Cardiac septum (tissue), 1 donor: ENCODE measurements around the gene NFAM1. TPM values are rescaled to one million over a fixed set of nuclear protein-coding genes. Genes with fewer than 3 reads are reported as not detected.

Experiments
- DNase-seq: peaks from one replicate; pipeline ENCODE4 v3.0.0-alpha.2; 2020; ENCODE audit warnings: low spot score
- intact Hi-C: fragments of 100-400 bp; cut with DNase I; formaldehyde crosslinking; loops from one replicate; pipeline ENCODE4 v1.14.0; 2022
- total RNA-seq: library from RNA; stranded (reverse); fragmentation: NEBNext Ultra II Directional; extraction: Animal tissue kit (Norgen Biotek cat#: 25700); gene quantifications from one replicate; pipeline ENCODE4 v1.2.1, GENCODE V29; 2021
- donor health status: DM: no; HTN: no; CAD: no.

NFAM1 gene
- total RNA-seq, 1 donor from 2014 or later: 1.5 TPM

DNA sequence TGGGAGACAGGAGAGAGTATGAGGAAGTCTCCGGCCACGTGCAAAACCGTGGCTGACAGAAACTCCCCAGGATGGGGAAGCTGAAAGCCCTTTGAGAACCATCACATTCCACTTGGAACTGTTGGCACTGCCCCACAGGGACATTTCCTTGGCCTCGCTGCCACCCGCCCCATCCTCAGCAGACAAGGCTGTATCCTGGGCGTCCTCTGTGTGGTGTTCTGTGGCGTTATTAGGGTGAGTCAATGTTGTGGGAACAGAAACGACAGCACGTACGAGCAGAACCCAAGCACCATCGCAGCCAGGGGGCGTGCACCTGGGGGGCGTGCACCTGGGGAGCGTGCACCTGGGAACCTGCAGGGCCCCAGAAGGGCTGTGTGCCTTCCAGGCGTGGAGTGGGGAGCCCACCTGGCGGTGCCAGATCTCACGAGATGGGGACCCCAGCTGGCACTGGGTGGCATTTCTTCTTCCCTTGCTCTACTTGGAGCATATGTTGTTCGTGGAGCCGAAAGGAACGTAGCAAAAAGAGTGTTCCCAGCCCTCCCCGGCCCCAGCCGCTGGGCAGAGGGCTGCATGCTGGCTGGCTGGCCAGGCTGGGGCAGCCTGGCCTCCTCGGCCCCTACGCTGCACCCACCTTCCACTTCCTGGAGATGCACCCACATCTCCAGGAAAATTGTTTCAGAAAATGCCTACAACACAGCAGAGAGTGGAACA, 35.4 kb downstream of the NFAM1 start:
- intact Hi-C loops: no loop called here
- DNase-seq: peak; percentile 83

DNA sequence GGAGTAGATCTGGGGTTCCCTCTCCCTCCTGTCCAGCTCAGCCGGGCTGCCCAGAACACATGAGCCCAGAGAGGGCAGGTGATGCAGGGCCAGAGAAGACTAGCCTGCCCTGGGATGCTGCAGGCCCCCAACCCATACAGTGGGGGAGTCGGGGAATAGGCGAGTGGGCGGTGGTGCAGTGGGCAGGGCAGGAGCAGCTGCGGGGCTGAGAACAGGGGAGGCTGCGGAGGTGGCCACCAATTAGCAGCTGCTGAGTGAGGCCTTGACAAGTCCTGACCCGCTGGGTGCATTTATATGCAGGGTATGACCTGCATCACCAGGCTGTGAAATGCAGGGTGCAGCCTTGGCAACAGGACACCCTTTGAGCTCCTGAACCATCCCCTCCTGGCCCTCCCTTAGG, 43.1 kb downstream of the NFAM1 start:
- intact Hi-C loops: no loop called here
- DNase-seq: no peak

- DNase-seq: no peak
- intact Hi-C loops: no loop called here
These were observed 43.9 kb downstream of the NFAM1 start for GRCh38 chr22:42388130-42388797.

- no peak for DNase-seq
These were observed 44.6 kb downstream of the NFAM1 start for GRCh38 chr22:42387631-42388030.

DNA sequence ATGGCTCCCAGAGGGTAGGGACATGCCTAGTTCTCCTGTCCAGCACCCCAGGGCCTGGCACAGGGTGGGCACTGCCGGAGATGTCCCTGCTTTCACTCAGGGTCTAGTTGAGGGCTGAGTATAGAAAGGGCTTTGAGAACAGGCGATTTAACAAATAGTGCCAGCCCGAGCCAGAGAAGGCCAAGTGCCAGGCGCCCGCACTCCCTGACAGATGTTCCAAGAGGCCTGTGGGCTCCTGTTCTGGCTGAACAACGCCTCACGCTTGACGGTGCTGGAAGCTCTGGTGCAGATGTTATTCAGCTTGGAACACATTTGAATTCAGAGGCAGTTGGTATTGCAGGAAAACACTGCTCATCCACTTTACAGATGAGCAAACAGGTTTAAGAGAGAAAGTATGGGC, 46.5 kb downstream of the NFAM1 start:
- intact Hi-C loops: no loop called here

More at GRCh38 chr22:42387631-42388030, 44.6 kb downstream of the NFAM1 start:
- intact Hi-C loops: no loop called here

DNA sequence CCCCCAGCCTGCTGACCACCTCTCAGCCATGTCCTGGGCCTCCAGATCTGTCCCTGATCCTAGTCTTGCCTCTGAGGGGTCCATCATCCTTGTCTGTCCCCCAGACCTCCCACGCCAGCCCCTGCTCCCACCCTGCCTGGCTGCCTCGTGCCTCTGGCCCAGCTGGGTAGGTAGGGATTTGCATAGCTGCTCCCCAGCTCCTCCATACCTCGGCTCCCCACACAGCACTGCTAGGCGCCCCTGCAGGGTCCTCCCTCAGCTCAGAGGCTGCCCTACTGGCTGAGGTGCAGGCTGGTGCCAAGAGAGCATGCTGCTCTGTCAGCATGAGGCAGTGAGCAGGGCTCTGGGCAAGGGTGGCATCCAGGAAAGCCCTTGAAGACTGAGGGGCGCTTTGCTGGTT, 47.7 kb downstream of the NFAM1 start:
- no peak for DNase-seq

More for the DNA sequence above, 46.5 kb downstream of the NFAM1 start:
- no peak for DNase-seq

GRCh38 chr22:42383851-42384417, 48.3 kb downstream of the NFAM1 start:
- intact Hi-C loops: no loop called here
- no peak for DNase-seq

More for the DNA sequence above, 47.7 kb downstream of the NFAM1 start:
- intact Hi-C loops: no loop called here

DNA sequence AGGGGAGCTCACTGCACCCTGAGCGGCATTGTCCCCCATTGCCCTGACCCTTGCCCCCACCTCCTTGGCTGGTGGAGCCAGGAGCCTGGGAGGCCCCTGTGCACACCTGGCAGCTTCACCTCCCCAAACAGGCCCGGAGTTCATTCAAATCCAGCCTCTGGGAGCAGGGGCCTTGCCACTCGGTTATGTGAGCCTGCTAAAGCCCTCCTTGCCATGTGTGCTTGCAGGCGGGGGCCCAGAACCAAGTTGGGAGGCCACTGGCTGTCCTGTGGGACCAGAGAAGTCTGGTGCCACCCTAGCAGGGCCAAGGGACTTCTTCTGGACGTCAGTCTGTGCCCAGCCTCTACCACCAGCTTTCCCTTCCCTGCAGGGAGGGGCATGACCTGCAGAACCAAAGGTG, 48.9 kb downstream of the NFAM1 start:
- intact Hi-C loops: no loop called here
- DNase-seq: no peak

GRCh38 chr22:42380769-42381551, 51.2 kb downstream of the NFAM1 start:
- DNase-seq: no peak
- intact Hi-C loops: no loop called here

DNA sequence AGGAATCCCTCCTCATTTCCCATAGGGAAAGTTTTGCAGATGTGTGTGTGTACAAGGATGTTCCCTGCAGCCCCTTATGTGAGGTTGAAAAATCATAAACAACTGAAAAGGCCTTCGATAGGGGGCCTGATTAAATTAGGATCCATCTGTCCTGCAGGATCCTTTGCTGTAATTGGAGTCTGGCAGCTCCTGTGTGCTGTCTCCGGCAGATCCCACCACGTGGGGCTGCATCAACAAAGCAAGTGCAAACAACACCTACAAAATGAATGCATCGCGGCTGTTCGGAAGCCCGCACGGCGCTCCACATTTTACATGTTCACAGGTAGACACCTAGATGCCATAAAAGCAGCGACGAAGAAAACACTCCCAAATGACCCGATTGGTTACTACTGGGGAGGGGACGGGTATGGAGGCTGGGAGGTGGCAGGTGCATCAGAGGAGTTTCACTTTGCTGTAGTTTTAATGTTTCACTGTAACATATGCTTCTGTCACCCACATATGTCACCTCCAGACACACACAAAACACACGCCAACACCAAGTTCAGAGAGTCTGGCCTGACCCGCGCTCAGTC, 52.2 kb downstream of the NFAM1 start:
- intact Hi-C loops: no loop called here
- DNase-seq: no peak

- no peak for DNase-seq
- intact Hi-C loops: no loop called here
These were observed 55.3 kb downstream of the NFAM1 start for GRCh38 chr22:42376711-42377554.

DNA sequence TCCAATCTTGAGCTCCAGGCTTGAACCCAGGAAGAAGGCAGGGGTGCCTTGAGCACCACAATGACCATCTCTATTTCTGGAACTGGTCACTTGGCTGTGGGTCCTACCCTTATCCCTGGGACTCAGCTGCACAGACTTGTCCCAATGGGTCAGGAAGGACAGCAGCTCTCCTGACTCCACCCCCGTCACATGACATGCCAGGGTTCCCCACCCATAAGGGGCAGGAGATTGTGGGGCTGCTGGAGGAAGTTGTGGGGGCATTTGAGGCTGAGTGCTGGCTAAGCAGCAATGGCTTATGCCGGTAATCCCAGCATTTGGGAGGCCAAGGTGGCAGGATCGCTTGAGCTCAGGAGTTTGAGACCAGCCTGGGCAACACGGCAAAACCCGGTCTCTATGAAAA, 56.2 kb downstream of the NFAM1 start:
- DNase-seq: no peak
- intact Hi-C loops: no loop called here

DNA sequence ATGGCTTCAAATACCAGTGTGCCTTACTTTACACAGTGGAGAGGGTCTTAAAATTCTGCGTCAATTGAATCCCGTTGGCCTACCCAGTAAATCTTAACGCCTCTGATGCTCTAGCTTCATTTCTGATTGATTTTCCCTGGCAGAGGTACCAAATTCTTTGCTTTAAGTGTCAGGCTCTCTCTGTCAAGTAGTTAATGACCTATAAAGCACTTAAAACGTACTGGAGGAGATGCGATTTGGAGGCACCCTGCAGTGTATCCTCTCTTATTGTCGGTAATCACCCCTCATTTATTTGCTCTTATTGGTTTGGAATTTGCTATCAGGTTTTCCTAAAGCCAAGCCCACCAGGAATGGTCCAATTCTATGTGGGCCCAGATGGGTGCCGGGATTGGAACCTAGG, 59.2 kb downstream of the NFAM1 start:
- DNase-seq: no peak
- intact Hi-C loops: no loop called here

- no peak for DNase-seq
- intact Hi-C loops: no loop called here
These were observed 60.7 kb downstream of the NFAM1 start for GRCh38 chr22:42371501-42371900.

GRCh38 chr22:42371099-42371498, 61.1 kb downstream of the NFAM1 start:
- intact Hi-C loops: no loop called here
- no peak for DNase-seq

- intact Hi-C loops: no loop called here
- DNase-seq: peak; percentile 95
These were observed 62.8 kb downstream of the NFAM1 start for GRCh38 chr22:42369250-42370041.

GRCh38 chr22:42368379-42369249, 63.6 kb downstream of the NFAM1 start:
- no peak for DNase-seq
- intact Hi-C loops: no loop called here
